H1 (cell line): ENCODE data around the gene BCKDHB. TPM values are rescaled to one million over a fixed set of nuclear protein-coding genes. Genes with fewer than 3 reads are reported as not detected.

Experiments
- CHD7 ChIP-seq: fragments of 300-600 bp; sonication (generic); IDR thresholded peaks from 2 replicates; pipeline ENCODE4 v1.7.1; 2012; ENCODE audit warnings: low read length, moderate library complexity, mild to moderate bottlenecking, inconsistent platforms; ENCODE audit not compliant: insufficient replicate concordance
- HDAC6 ChIP-seq: IDR thresholded peaks from one replicate; pipeline ENCODE4 v1.7.1; 2012; ENCODE audit warnings: low read depth, mild to moderate bottlenecking, inconsistent platforms, low read length, moderate library complexity
- JUN ChIP-seq: IDR thresholded peaks from 2 replicates; pipeline ENCODE4 v1.6.1; 2011; ENCODE audit warnings: low read depth, mild to moderate bottlenecking, improper control_type of control experiment, low read length
- KDM4A ChIP-seq: IDR thresholded peaks from one replicate; pipeline ENCODE4 v1.7.1; 2012; ENCODE audit warnings: low read depth, mild to moderate bottlenecking, moderate library complexity, low read length, inconsistent platforms; ENCODE audit not compliant: severe bottlenecking
- KDM5A ChIP-seq: fragments of 200-600 bp; IDR thresholded peaks from 2 replicates; pipeline ENCODE4 v1.7.1; 2012; ENCODE audit warnings: mild to moderate bottlenecking, low read length, inconsistent platforms, mixed read lengths
- TCF12 ChIP-seq: IDR thresholded peaks from 2 replicates; pipeline ENCODE4 v1.6.1; 2011; ENCODE audit warnings: low read depth, mild to moderate bottlenecking, low read length
- polyA plus RNA-seq, 7 experiments: library from polyadenylated mRNA; depleted of rRNA in 3 of 7; stranded (reverse) in 5 of 7; unstranded in 2 of 7; fragments of >200 nt in 5 of 7; fragments of 200-250 nt in 2 of 7; gene quantifications; 1 replicate in 5 of 7; 2 replicates in 1 of 7; 4 replicates in 1 of 7; pipeline versions ENCODE4 v1.2.1 to v1.2.3, GENCODE V29; 2011 to 2013; ENCODE audit warnings: missing spikeins in 2 of 7, mixed read lengths in 2 of 7
- total RNA-seq: library from RNA; stranded (reverse); fragmentation: NEBNext Ultra II Directional; extraction: Animal tissue kit (Norgen Biotek cat#: 25700); gene quantifications from 2 replicates; pipeline ENCODE4 v1.2.1, GENCODE V29; 2021

Gene BCKDHB
- total and polyA plus RNA-seq, 2 of the 8 experiments (the other 6 are each of a cell fraction or from before 2014, with no cell fraction given), result 22.1 to 30.8 TPM

GRCh38 chr6:80356000-80356399, 249.5 kb downstream of the BCKDHB start (continued):
- TF ChIP-seq CHD7 (no peak), JUN (no peak), HDAC6 (no peak), TCF12 (no peak), KDM5A (no peak), KDM4A (no peak)
